Left lung (tissue), 10 donors: Measurements from ENCODE around the gene PRAMEF11. TPM values are rescaled to one million over a fixed set of nuclear protein-coding genes. Genes with fewer than 3 reads are reported as not detected.
"Not testable (repeated sequence)": the region's sequence is repeated elsewhere in the genome, so short reads cannot be mapped to it uniquely, and the experiment has no call there.

Source experiments
- ATAC-seq: fragments of 200-7000 bp; cut with Tn5 transposase; one replicate; pipeline ENCODE4 v1.9.1; 2020; ENCODE audit warnings: moderate library complexity
- DNase-seq, 4 donors: peaks; one replicate each; pipeline ENCODE4 v3.0.0-alpha.2; 2013 to 2020
- H3K27ac ChIP-seq, 2 donors: fragments of 200-600 bp; sonication (generic) in 1 of 2; one replicate each; pipeline versions ENCODE4 v1.5.0 to v1.8.0; 2020 to 2021
- H3K27me3 ChIP-seq, 2 donors: fragments of 200-600 bp; sonication (generic) in 1 of 2; one replicate each; pipeline versions ENCODE4 v1.5.0 to v1.8.0; 2020 to 2021
- H3K36me3 ChIP-seq, 2 donors: fragments of 200-600 bp; sonication (generic) in 1 of 2; one replicate each; pipeline versions ENCODE4 v1.5.0 to v1.8.0; 2020 to 2021
- H3K4me1 ChIP-seq, 2 donors: fragments of 200-600 bp; one replicate each; pipeline ENCODE4 v1.8.0; 2021
- H3K4me3 ChIP-seq, 2 donors: fragments of 200-600 bp; sonication (generic) in 1 of 2; one replicate each; pipeline versions ENCODE4 v1.5.0 to v1.8.0; 2020 to 2021; ENCODE audit warnings: mild to moderate bottlenecking in 1 of 2
- H3K9me3 ChIP-seq, 2 donors: fragments of 200-600 bp; sonication (generic) in 1 of 2; one replicate each; pipeline versions ENCODE4 v1.5.0 to v1.8.0; 2020 to 2021
- CTCF ChIP-seq, 2 donors: fragments of 200-600 bp; sonication (generic) in 1 of 2; IDR thresholded peaks; one replicate each; pipeline versions ENCODE4 v1.5.0 to v1.8.0; 2021; ENCODE audit warnings: antibody characterized with exemption in 2 of 2
- intact Hi-C, 2 donors: fragments of 100-400 bp; cut with DNase I; formaldehyde crosslinking; loops; one replicate each; pipeline versions ENCODE4 v1.11.2 to v1.14.2; 2022
- polyA plus RNA-seq, 6 donors: library from polyadenylated mRNA; unstranded; fragments of 120-200 nt; gene quantifications; one replicate each; pipeline ENCODE4 v1.2.1, GENCODE V29; 2013; ENCODE audit not compliant: insufficient read length in 6 of 6
- total RNA-seq, 2 donors: library from RNA; stranded (reverse); fragmentation: NEBNext Ultra II Directional; extraction: Animal tissue kit (Norgen Biotek cat#: 25700); gene quantifications; one replicate each; pipeline ENCODE4 v1.2.1, GENCODE V29; 2021
- donor health status: DM: no; HTN: yes; CAD: no.
- donor health status: DM: no; HTN: no; CAD: no.

PRAMEF11 gene
- total and polyA plus RNA-seq, 8 donors = not detected

GRCh38 chr1:12781488-12781887, 49.7 kb downstream of the PRAMEF11 start:
- intact Hi-C loops = not testable (repeated sequence)

GRCh38 chr1:12778907-12779306, 52.3 kb downstream of the PRAMEF11 start:
- no peaks in the 10 kb centered on the region for H3K4me1 ChIP-seq
- no peak for ATAC-seq
- H3K27ac ChIP-seq = no peak overlapping the region
- no peak for DNase-seq
- H3K27me3 ChIP-seq = peaks cover 0 to 5% of the 10 kb centered on the region in 2 donors
- intact Hi-C loops = no loop called here
- no peaks in the 10 kb centered on the region for H3K36me3 ChIP-seq
- TF ChIP-seq CTCF (IDR thresholded peaks at IDR 0.05) = no peak
- peaks cover 0 to 6% of the 10 kb centered on the region in 2 donors for H3K9me3 ChIP-seq
- H3K4me3 ChIP-seq = no peak overlapping the region

More at GRCh38 chr1:12781488-12781887, 49.7 kb downstream of the PRAMEF11 start:
- H3K9me3 ChIP-seq = peaks cover 0 to 31% of the 10 kb centered on the region in 2 donors
- not testable (repeated sequence) for H3K27me3 ChIP-seq, H3K36me3 ChIP-seq, H3K4me3 ChIP-seq, ATAC-seq, H3K27ac ChIP-seq, DNase-seq, H3K4me1 ChIP-seq

- intact Hi-C loops = no loop called here
- Histone ChIP-seq H3K27me3 (peaks cover 0 to 5% of the 10 kb centered on the region in 2 donors), H3K4me1 (no peaks in the 10 kb centered on the region), H3K4me3 (no peak overlapping the region), H3K27ac (no peak overlapping the region), H3K9me3 (no peaks in the 10 kb centered on the region), H3K36me3 (no peaks in the 10 kb centered on the region)
- ATAC-seq (no peak), DNase-seq (no peak)
- TF ChIP-seq CTCF (IDR thresholded peaks at IDR 0.05) = no peak
These were observed 53.1 kb downstream of the PRAMEF11 start for GRCh38 chr1:12778061-12778460.

- no peak overlapping the region for H3K4me3 ChIP-seq
- no peak for ATAC-seq
- no peaks in the 10 kb centered on the region for H3K4me1 ChIP-seq
- intact Hi-C loops = no loop called here
- H3K36me3 ChIP-seq = no peaks in the 10 kb centered on the region
- H3K27ac ChIP-seq = no peak overlapping the region
- no peaks in the 10 kb centered on the region for H3K9me3 ChIP-seq
- TF ChIP-seq CTCF (IDR thresholded peaks at IDR 0.05) = no peak
- no peak for DNase-seq
- peaks cover 0 to 10% of the 10 kb centered on the region in 2 donors for H3K27me3 ChIP-seq
These were observed 54.2 kb downstream of the PRAMEF11 start for GRCh38 chr1:12776801-12777557.

- H3K4me3 ChIP-seq = no peak overlapping the region
- ATAC-seq (no peak), DNase-seq (no peak)
- no peaks in the 10 kb centered on the region for H3K9me3 ChIP-seq
- H3K27ac ChIP-seq = no peak overlapping the region
- TF ChIP-seq CTCF (IDR thresholded peaks at IDR 0.05) = no peak
- no peaks in the 10 kb centered on the region for H3K36me3 ChIP-seq
- H3K4me1 ChIP-seq = no peaks in the 10 kb centered on the region
- peaks cover 0 to 24% of the 10 kb centered on the region in 2 donors for H3K27me3 ChIP-seq
- intact Hi-C loops = no loop called here
These were observed 55.8 kb downstream of the PRAMEF11 start for GRCh38 chr1:12775443-12775842.
